Ovary (tissue), 3 donors: ENCODE results near the gene CDK15.

Experiments
- EP300 ChIP-seq: sonication (generic); formaldehyde crosslinking; IDR thresholded peaks from one replicate; pipeline ENCODE4 v1.6.1; 2017; ENCODE audit warnings: antibody characterized with exemption
- TF ChIP-seq, protein P1 (sequence below), 3 donors: fragments of 450-650 bp in 2 of 3; fragments of 200-600 bp in 1 of 3; IDR thresholded peaks; one replicate each; pipeline versions ENCODE4 v1.5.1 to v1.8.0; 2016 to 2022; ENCODE audit warnings: antibody characterized with exemption in 3 of 3, mild to moderate bottlenecking in 1 of 3
- donor health status: DM: no; HTN: no; CAD: no.

DNA sequence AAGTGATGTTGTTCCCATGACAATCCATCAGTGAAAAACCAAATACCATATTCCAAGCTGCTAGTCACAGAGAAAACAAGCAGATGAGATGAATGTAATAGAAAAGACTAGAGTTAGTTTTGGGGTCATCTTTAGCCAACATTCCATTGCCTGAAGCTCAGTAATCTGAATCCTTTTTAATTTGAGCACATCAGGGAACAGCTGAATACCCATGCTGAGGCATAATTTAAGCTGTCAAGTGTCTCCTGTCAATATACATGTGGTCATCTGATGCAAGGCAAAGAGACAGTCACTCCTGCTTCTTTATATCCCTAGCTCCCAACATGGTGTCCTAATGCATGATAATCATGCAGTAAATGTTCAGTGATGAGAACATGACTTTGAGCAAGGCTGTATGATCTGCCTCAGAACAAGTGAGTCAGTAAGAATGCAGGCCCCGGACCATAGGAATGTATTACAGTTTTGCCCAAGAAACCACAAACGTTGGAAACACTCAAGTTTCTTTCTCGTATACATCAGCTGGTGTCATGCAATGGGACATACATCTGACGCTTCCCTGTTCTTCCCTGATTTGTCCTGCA lies 48.0 kb downstream of the CDK15 start:
- TF ChIP-seq EP300, result no peak
- TF ChIP-seq, protein P1, sequence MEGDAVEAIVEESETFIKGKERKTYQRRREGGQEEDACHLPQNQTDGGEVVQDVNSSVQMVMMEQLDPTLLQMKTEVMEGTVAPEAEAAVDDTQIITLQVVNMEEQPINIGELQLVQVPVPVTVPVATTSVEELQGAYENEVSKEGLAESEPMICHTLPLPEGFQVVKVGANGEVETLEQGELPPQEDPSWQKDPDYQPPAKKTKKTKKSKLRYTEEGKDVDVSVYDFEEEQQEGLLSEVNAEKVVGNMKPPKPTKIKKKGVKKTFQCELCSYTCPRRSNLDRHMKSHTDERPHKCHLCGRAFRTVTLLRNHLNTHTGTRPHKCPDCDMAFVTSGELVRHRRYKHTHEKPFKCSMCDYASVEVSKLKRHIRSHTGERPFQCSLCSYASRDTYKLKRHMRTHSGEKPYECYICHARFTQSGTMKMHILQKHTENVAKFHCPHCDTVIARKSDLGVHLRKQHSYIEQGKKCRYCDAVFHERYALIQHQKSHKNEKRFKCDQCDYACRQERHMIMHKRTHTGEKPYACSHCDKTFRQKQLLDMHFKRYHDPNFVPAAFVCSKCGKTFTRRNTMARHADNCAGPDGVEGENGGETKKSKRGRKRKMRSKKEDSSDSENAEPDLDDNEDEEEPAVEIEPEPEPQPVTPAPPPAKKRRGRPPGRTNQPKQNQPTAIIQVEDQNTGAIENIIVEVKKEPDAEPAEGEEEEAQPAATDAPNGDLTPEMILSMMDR (IDR thresholded peaks at IDR 0.05), result no peak
